OCI-LY1 (cell line): ENCODE results near the gene TRAPPC1.

ENCODE experiments used
- CTCF ChIP-seq: fragments of 200-600 bp; sonication (generic), shearing (Covaris generic); IDR thresholded peaks from 2 replicates; pipeline ENCODE4 v1.5.1; 2017; ENCODE audit warnings: mild to moderate bottlenecking, antibody characterized with exemption, low read length, moderate library complexity, mixed read lengths
- EZH2 ChIP-seq: fragments of 200-600 bp; sonication (generic), shearing (Covaris generic); IDR thresholded peaks from 2 replicates; pipeline ENCODE4 v1.8.0; 2017; ENCODE audit warnings: borderline replicate concordance, mixed run types, mild to moderate bottlenecking, antibody characterized with exemption, low read length, moderate library complexity, mixed read lengths

GRCh38 chr17:7959503-7960253 is 27.9 kb upstream of the TRAPPC1 start:
- TF ChIP-seq CTCF (no peak), EZH2 (no peak)
